HepG2 (cell line): ENCODE results near the gene EEF1AKMT3.

ENCODE experiments used
- BRCA1 ChIP-seq: sonication (generic); formaldehyde crosslinking; IDR thresholded peaks from 2 replicates; pipeline ENCODE4 v1.4.0; 2020; ENCODE audit warnings: missing genetic modification reagents
- CTCF ChIP-seq: sonication (generic); formaldehyde crosslinking; IDR thresholded peaks from 2 replicates; pipeline ENCODE4 v1.5.0; 2020; ENCODE audit warnings: mild to moderate bottlenecking, missing genetic modification reagents, moderate library complexity
- EHMT2 ChIP-seq: fragments of 200-600 bp; sonication (generic); IDR thresholded peaks from 2 replicates; pipeline ENCODE4 v1.7.0; 2017; ENCODE audit warnings: antibody characterized with exemption, low read depth, low read length, borderline replicate concordance
- HMG20B ChIP-seq: conservative IDR thresholded peaks from 2 replicates; pipeline ENCODE4 v1.6.1; 2016; ENCODE audit warnings: missing genetic modification reagents, missing compliant biosample characterization
- PATZ1 ChIP-seq: sonication (generic); formaldehyde crosslinking; IDR thresholded peaks from 2 replicates; pipeline ENCODE4 v1.4.0; 2020; ENCODE audit warnings: missing genetic modification reagents
- TCF7 ChIP-seq: sonication (generic); IDR thresholded peaks from 2 replicates; pipeline ENCODE4 v1.6.1; 2016; ENCODE audit warnings: antibody characterized with exemption, low read depth
- ZNF431 ChIP-seq: sonication (generic); formaldehyde crosslinking; IDR thresholded peaks from 2 replicates; pipeline ENCODE4 v1.9.0; 2022; ENCODE audit warnings: missing genetic modification reagents, low read depth, mild to moderate bottlenecking, borderline replicate concordance
- ZNF644 ChIP-seq: IDR thresholded peaks from 2 replicates; pipeline ENCODE4 v1.6.1; 2016; ENCODE audit warnings: low read depth
- ZNF777 ChIP-seq: sonication (generic); formaldehyde crosslinking; IDR thresholded peaks from 2 replicates; pipeline ENCODE4 v1.4.0; 2020; ENCODE audit warnings: missing genetic modification reagents

GRCh38 chr12:57796996-57797395 is 24.6 kb downstream of the EEF1AKMT3 start:
- no peak for TF ChIP-seq EHMT2
- no peak for TF ChIP-seq ZNF777 (CRISPR knock-in tag)
- TF ChIP-seq ZNF431: no peak
- no peak for TF ChIP-seq CTCF
- no peak for TF ChIP-seq HMG20B (CRISPR knock-in tag)
- TF ChIP-seq PATZ1 (CRISPR knock-in tag): no peak
- no peak for TF ChIP-seq ZNF644 (CRISPR knock-in tag)
- TF ChIP-seq BRCA1 (CRISPR knock-in tag): no peak
- no peak for TF ChIP-seq TCF7
